Measurements from ENCODE around the gene FGD5.

DNA sequence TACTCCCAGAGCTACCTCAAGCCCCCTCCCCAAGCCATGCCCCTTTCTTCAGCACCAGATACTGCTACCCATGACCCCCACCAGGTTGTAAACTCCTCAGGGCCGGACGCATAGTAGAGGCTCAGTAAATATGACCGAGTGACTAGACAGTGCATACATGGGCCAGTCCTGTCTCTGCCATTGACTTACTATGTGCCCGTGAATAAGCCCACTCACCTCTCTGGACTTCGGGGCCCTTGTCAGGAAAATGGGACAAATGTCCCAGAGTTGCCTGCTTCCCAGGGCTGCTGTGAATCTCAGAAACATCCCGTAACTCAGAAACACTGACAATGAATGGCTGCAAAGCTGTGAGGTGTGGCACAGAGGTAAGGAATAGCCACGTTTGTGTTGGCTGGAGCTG is 48.2 kb upstream of the FGD5 start:
- TF ChIP-seq CTCF (IDR thresholded peaks at IDR 0.05) (no peak), EZH2 (IDR thresholded peaks at IDR 0.05) (no peak)

Data from neural progenitor cell (in vitro differentiated cells).